Measurements from ENCODE around the gene STX19.
"Not testable (repeated sequence)": the region's sequence is repeated elsewhere in the genome, so short reads cannot be mapped to it uniquely, and the experiment has no call there.

Gene STX19

GRCh38 chr3:93973131-93974126 lies 55.0 kb downstream of the STX19 start, which contains the start of gene PROS1:
Gene PROS1, minus strand, starts transcription at chr3:93973896. Its CDS starts 147 bp downstream, at chr3:93973749.
- H3K27ac ChIP-seq = peak within 1 kb of the TSS; percentile 46
- TF ChIP-seq, protein P1, sequence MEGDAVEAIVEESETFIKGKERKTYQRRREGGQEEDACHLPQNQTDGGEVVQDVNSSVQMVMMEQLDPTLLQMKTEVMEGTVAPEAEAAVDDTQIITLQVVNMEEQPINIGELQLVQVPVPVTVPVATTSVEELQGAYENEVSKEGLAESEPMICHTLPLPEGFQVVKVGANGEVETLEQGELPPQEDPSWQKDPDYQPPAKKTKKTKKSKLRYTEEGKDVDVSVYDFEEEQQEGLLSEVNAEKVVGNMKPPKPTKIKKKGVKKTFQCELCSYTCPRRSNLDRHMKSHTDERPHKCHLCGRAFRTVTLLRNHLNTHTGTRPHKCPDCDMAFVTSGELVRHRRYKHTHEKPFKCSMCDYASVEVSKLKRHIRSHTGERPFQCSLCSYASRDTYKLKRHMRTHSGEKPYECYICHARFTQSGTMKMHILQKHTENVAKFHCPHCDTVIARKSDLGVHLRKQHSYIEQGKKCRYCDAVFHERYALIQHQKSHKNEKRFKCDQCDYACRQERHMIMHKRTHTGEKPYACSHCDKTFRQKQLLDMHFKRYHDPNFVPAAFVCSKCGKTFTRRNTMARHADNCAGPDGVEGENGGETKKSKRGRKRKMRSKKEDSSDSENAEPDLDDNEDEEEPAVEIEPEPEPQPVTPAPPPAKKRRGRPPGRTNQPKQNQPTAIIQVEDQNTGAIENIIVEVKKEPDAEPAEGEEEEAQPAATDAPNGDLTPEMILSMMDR (conservative IDR thresholded peaks at IDR 0.05) = no peak
- 0 out of 2 replicates have a peak, but pooled peaks have one; percentile 14 for TF ChIP-seq ZFX (IDR thresholded peaks at IDR 0.05)

DNA sequence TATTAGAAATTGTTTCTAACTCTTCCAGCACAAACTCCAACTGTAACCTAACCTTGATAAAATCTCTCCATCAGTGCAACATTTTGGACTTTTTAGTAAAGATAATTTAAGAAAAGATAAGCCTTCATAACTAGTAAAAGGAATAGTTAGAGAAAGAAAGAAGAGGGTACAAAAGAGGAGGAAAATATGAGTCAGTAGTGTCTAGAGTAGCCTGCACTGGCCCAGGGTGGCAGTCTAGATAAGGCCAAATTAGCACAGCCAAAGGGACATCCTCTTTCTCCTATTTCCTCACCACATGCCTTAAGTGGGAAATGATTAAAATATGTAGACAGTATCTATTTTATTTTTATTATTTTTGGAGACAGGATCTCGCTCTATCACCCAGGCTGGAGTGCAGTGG lies 58.4 kb downstream of the STX19 start:
- TF ChIP-seq, protein P1 (conservative IDR thresholded peaks at IDR 0.05) = no peak
- TF ChIP-seq ZFX (IDR thresholded peaks at IDR 0.05) = no peak
- H3K27ac ChIP-seq = no peak overlapping the region

DNA sequence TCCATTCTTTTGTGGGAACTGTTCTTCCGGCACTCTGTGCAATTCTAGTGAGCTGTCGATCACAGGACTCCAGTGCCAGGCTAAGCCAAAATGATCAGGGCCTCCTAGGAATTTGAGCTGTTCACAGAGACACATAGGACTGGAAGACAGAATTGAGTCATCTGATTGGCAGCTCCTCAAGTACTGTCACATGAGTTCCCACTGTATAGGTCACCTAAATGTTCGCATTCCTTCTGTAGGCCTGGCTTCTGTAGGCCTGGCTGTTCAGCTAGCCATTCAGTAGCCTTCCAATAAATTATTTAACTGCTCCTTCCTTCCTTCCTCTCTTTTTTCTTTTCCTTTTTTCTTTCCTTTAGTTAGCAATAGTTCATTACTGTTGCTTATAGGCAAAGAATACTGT lies 59.0 kb downstream of the STX19 start:
- TF ChIP-seq, protein P1 (conservative IDR thresholded peaks at IDR 0.05) = no peak
- TF ChIP-seq ZFX (IDR thresholded peaks at IDR 0.05) = no peak
- no peak overlapping the region for H3K27ac ChIP-seq

- H3K27ac ChIP-seq = not testable (repeated sequence)
Measured at GRCh38 chr3:93965106-93965505, 63.3 kb downstream of the STX19 start.
